AG20443 (cell line): ENCODE measurements around the gene HNF1B.

ENCODE experiments used
- DNase-seq: peaks from one replicate; pipeline ENCODE4 v3.0.0; 2012; ENCODE audit warnings: low spot score, mixed read lengths

HNF1B gene

DNA sequence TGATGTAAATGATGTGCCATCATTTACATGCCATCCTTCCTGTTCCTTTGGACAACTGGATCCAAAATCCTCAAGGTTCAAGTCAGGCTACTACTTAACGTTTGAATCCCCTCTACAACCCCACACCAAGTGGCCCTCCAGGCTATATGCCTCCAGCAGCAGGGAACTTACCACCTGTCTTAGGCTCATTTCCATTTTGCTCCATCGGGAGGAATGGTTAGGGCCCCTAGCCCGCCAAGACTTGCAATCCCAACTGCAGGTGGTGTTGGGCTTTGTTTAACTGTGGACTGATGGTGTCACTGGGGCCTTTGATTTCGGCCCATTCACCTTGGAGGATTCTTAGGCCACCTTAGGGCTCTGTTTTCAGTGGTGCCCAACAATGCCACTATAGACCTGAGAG is 9.7 kb downstream of the HNF1B start:
- no peak for DNase-seq

DNA sequence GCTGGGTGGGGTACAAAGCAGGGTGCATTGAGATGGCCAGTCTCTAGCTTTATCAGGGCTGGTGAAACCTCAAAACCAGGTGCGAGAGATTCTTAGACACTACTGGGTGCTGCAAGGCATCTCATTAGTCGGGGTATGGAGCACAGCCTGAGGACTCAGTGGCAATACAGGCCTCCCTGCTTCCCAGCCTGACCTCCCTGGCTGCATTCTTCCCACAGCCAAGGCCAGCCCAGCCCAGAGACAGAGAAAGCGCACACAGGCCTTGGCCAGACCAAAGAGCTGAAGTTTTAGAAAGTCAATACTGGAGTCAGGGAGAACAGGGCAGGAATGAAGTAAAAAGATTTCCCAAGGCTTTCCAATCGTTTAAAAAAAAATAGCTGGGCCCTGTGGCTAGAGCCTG is 12.5 kb downstream of the HNF1B start:
- DNase-seq: no peak

DNA sequence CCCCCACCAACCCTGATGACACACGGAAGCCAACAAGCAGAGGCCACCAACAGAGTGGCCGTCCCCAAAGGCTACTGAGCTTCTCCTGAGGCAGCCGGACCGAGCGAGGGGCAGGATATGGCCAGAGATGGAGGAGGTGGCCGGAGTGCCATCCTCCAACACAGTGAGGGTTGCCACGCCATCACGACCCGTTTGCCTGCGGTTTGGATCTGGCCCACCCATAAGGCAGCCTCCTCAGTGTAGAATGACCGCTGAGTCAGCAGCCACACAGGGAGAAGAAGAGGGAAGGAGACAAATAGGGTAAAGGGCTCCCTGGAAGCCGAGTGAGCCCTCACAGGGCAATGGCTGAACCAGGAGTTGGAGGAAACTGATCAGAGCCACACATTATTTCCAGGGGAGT is 13.8 kb downstream of the HNF1B start:
- DNase-seq: no peak

GRCh38 chr17:37729905-37730304 is 15.0 kb downstream of the HNF1B start:
- DNase-seq: no peak

GRCh38 chr17:37726891-37727675 is 17.8 kb downstream of the HNF1B start:
- DNase-seq: no peak

GRCh38 chr17:37726248-37726647 is 18.6 kb downstream of the HNF1B start:
- no peak for DNase-seq

DNA sequence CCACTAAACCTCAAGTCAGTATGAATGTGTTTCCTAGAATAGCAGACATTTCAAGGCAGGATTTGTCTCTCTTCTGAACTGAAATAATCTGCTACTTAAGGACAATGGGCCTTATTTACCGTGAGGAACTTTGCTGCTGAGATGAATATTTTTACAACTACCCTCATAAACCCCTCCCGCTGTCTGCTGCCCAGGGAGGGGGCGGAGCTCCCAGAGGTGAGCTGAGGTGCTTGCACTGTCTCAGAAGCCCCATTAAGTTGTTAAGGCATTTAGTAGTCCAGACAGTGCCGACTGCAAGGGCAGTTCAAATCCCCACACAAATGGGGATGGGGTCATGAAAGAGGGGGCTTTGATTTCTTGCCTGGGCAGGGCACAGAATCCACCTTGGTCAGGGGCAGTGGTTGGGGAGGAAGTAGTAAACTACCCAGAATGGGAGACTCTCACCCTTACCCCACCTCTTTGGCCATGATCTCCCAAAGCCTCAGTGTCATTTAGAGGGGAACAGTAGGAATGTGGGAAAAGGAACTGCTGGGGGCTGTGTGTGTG is 19.2 kb downstream of the HNF1B start:
- DNase-seq: no peak

DNA sequence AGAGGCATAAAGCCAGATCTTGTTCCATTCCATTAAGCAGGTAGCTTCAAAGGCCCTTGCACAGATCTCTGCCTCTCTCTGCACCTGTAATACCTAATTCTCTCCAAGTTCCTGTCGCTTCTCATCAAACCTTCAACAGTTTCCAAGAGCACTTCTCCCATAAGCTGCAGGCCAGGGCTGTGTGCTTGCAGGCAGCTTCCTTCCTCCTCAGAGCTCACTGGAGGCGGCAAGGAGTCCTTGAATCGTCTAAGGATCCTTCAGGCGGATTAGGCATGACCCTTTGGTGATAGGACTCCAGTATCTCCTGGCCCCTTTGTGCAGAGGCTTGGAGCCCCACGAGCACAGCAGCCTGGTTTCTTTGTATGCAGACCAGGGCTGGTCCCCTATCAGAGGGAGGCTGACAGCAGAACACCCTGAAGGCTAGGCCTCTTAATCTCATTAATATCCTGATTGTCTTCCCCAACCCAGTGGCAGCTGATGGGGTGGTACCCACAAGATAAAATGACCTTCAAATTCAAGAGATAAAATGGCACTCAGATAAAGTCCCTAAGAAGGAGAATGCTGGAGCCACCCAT is 19.8 kb downstream of the HNF1B start:
- no peak for DNase-seq

DNA sequence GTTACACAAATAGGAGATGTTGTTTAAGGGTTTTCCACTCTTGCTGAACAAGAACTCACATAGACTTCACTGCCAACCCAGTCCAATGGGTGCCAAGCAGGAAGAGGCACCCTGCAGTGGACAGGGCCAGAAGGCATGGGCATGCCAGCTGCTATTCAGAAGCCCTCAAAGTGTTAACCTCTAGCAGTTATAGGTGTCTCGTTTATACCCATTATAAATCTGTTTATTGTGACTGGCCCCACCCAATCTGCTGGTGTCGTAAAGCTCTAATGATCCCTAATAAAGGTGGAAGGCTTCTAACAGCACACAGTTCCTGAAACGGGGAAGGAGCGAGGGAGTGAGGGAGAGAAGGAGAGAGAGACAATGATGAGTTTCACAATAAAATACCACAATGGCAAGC is 23.9 kb downstream of the HNF1B start:
- no peak for DNase-seq

DNA sequence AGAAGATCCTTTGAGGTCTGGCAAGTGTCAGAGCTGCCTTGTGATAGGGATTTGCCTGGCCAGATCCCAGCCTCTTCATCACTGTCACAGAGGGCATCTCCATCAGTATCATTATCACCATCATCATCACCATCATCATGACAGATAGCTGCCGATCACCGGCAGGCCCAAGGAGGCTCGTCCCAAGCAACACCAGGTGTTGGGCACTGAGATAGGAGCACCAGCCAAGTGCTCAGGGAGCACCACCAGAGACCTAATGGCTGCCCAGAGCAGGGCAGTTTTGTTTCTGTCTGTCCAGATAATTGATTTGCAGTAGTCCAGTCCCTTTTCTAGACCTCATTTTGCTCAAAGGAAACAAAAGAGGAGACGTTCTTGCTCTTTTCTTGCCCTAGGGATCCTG is 25.0 kb downstream of the HNF1B start:
- DNase-seq: no peak

- no peak for DNase-seq
Measured at GRCh38 chr17:37718324-37719048, 26.4 kb downstream of the HNF1B start.

- no peak for DNase-seq
Measured at GRCh38 chr17:37717627-37718323, 27.1 kb downstream of the HNF1B start.

DNA sequence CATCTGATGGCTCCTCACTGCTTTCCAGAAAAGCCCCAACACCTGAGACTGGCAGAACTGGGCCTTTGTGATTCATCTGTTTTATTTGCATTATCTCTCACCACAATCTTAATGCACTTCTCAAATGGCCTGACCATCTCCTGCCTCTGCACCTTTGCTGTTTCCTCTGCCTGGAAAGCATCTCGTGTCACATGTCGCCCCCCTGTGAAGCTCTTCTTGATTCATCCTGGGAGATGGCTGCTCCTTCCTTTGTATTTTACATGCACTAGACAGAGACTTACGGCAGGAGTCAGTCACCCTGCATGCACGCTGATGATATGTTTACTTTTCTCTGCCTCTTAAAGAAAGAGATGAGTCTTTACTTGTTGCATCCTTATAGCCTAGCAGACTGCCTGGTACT is 30.0 kb downstream of the HNF1B start:
- no peak for DNase-seq

- DNase-seq: no peak
Measured at GRCh38 chr17:37713624-37714023, 31.2 kb downstream of the HNF1B start.

GRCh38 chr17:37713028-37713431 is 31.8 kb downstream of the HNF1B start:
- DNase-seq: no peak

DNA sequence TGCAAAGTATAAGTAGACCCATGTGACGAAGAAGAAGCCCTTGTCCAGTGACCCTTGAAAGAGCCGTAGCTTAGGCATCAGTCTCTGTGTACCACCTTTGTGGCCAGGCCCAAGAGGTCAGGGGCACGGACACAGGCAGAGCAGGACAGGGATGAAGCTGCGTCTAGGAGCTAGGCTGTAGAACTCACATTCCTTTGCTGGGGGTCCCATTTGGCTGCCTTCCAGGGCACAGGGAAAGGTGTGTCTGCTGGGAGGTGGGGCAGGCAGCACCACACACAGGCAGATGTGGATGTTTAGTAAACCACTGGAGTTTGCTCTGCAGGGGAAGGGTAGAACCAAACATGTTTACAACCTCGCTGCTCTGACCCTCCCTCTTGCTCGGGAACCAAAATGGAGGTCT is 33.7 kb downstream of the HNF1B start:
- DNase-seq: no peak

DNA sequence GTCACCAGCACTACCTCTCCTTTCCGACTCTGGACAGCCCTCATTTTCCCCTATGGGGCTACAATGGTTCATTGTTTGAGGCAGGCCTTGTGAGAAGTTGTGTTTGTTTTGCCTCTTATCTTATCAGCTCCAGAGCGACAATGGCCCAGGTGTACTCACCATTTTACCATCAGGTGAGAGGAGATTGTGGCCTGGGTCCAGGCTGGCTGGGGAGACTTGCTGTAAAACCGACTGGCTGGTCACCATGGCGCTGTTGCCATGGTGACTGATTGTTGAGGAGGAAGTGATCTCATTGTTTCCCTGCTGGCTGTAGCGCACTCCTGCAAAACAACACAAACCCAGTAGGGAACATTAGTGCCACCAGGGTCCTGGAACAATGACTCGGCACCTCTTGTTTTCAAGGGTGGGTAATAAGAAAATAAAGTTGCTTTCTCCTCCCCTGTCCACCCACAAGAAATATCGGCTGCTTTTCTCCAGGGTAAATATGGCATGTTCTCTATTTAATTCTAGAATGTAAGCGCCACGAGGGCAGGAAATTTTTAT is 34.4 kb downstream of the HNF1B start:
- peak; percentile 58 for DNase-seq

- peak; percentile 26 for DNase-seq
Measured at GRCh38 chr17:37708616-37709212, 36.1 kb downstream of the HNF1B start.

DNA sequence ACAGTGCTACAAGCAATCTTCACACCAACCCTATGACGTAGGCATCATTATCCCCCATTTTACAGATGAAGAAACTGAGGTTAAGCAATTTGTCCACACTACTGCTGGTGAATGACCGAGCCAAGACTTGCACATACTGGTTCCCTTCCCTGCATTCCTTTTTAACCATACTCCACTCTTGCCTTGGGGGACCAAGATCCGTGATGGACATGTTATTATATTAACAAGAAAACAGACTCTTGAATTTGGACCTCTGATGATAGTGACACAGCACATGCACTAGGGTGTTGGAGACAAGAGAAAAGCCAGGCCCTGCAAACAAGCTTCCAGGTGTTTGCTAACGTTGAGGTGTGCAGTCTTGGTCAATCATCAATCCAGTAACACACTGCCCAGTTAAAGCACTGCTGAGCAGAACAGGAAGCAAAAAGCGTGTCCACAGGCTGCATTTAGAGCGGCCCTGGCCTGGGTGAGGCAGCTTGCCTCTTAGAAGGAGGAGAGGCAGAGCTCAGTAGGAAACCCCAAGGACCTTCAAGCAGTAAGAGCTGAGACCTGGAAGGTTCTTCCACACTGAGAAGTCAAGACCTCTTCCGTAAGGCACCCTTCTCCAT is 36.7 kb downstream of the HNF1B start:
- DNase-seq: no peak

DNA sequence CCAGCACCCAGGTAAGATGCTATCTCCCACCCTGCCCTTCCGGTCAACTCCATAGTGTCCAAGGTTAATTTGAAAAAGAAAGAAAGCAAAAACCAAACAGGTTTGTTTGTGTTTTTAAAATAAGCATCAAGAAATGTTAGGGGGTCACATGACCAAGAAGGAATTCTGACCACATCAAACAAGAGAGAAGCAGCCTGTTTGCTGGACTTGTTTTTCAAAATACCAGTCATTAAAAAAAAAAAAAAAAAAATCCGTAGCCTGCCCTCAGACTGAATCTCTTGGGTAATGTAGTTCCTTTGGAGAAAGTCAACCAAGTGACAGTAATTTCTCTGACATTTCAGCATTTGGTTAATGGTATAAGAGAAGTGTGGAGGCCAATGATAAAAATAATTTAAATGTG is 38.4 kb downstream of the HNF1B start:
- no peak for DNase-seq

DNA sequence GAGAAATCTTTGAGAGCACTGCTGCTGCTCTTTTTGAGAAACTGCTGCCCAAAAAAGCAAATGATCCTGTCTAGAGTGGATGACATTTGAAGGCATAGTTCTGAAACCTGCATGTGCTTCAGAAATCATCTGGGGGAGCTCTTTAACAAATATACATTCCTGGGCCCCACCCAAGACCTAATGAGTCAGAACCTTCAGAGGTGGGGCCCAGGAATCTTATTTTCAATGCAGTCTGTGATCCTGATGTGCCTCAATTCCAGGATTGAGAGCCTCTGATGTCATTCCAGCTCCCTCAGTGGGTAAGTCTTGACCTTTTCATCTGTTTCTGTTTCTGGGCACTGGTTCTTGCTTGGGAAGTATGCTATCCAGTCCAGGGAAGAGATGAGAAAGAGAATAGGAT is 42.3 kb downstream of the HNF1B start:
- DNase-seq: peak; percentile 84
